ENCODE measurements around the gene MSI1.

MSI1 gene

DNA sequence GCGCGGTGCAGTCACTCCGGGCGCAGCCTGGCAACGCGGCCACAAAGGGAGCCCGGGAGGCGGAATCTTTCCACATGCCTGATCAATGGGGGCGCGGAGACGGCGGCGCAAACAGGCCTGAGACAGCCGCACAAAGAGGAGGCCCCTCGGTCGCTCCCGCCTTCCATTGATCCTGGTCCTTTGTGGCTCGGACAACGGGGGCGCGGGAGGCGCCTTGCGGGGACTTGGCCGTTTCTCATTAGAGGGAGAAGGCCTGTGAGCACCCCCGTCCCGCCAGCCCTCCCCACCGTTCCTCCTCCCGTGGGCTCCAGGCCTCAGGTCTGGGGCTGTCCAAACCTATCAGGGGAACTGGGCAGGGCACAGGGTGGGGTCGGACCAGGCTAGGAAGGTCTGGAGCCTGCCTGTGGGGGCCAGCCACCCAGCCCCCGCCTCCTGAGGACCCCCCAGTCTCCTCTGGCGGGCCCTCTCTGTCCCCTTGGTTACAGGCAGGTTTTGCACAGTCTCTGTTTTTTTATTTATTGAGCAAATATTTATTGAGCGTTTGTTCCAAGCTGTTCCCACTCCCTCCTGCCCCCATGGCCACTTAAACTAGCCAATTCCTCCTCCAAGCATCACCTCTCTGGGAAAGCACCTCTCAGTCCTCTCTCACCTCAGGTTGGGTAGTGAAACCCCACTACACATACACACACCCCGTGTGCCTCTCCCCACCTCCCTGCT, 29.0 kb upstream of the MSI1 start:
- no peak for DNase-seq (ENCODE audit: low spot score)
- TF ChIP-seq, protein P1, sequence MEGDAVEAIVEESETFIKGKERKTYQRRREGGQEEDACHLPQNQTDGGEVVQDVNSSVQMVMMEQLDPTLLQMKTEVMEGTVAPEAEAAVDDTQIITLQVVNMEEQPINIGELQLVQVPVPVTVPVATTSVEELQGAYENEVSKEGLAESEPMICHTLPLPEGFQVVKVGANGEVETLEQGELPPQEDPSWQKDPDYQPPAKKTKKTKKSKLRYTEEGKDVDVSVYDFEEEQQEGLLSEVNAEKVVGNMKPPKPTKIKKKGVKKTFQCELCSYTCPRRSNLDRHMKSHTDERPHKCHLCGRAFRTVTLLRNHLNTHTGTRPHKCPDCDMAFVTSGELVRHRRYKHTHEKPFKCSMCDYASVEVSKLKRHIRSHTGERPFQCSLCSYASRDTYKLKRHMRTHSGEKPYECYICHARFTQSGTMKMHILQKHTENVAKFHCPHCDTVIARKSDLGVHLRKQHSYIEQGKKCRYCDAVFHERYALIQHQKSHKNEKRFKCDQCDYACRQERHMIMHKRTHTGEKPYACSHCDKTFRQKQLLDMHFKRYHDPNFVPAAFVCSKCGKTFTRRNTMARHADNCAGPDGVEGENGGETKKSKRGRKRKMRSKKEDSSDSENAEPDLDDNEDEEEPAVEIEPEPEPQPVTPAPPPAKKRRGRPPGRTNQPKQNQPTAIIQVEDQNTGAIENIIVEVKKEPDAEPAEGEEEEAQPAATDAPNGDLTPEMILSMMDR (IDR thresholded peaks at IDR 0.05; ENCODE audit: extremely low read depth, insufficient read depth, missing control alignments), result no peak
- in situ Hi-C loops (cut with MboI; ENCODE audit: low pct_unique_long_range_greater_than_20kb, low sequenced_read_pairs, unreplicated experiment), result no loop called here

DNA sequence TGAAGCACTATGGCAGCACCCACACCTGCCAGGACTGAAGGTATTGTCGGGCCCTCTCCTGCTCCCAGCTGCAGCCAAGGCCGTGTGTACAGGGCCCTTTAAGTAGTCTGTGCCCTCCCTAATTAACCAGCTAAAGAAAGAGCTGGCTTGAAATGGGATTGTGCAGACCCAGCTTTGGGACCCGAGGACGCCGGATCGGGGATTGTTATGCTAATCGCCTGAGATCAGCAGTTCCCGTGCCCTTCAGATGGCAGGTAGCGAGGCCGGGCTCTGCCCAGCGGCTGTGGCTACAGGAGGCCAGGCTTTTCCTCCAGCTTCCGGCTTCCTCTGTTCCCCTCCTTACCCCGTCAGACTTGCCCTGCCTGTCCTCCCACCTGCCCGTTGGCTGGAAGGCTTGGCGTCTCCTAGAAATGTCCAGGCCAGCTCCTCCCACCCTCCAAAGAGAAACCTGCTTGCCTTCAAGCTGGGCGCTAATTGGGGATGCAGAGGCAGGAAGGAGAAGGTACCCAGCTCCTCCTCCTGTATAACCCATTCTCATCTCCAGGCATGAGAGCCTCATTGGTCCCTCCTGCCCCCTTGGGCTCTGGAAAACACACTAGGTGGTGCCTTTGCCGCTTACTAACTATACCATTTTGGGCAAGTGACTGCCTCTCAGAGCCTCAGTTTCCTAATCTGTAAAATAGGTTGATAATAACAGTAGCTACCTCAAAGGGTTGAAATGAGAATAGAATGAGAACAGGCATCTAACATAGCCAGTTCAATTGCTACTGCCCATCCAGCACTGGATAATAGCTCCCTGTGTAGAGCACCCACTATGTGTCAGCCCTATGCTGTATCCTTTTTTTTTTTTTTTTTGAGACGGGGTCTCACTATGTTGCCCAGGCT, 25.8 kb upstream of the MSI1 start:
- DNase-seq (ENCODE audit: low spot score), result no peak
- TF ChIP-seq, protein P1 (IDR thresholded peaks at IDR 0.05; ENCODE audit: extremely low read depth, insufficient read depth, missing control alignments), result no peak
- in situ Hi-C loops (cut with MboI; ENCODE audit: low pct_unique_long_range_greater_than_20kb, low sequenced_read_pairs, unreplicated experiment), result no loop called here

DNA sequence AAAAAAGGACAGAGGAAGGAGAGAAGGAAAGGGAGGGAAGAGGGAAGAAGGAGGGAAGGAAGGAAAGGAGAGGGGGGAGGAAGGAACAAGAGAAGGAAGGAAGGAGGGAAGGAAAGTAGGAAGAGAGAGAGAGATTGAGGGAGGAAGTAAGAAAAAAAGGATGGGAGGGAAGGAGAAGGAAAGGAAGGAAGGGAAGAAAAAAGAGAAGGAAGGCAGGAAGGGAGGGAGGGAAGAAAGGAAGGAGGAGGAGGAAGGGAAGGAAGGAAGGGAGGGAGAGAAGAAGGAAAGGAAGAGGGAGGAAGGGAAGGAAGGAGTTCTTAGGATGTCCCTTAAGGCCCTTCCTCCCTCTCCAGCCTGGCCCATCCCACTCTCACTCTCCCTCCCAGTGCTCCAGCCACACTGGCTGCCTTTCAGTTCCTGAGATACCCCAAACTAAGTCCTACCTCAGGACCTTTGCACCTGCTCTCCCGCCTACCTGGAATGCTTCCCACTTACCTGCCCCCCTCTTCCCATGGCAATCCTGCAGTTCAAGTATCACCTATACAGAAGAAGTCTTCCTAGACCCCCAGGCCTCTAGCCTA, 21.7 kb upstream of the MSI1 start:
- no peak for DNase-seq (ENCODE audit: low spot score)
- TF ChIP-seq, protein P1 (IDR thresholded peaks at IDR 0.05; ENCODE audit: extremely low read depth, insufficient read depth, missing control alignments), result no peak
- in situ Hi-C loops (cut with MboI; ENCODE audit: low pct_unique_long_range_greater_than_20kb, low sequenced_read_pairs, unreplicated experiment), result no loop called here

GRCh38 chr12:120388691-120389481, 19.9 kb upstream of the MSI1 start:
- in situ Hi-C loops (cut with MboI; ENCODE audit: low pct_unique_long_range_greater_than_20kb, low sequenced_read_pairs, unreplicated experiment), result no loop called here
- TF ChIP-seq, protein P1 (IDR thresholded peaks at IDR 0.05; ENCODE audit: extremely low read depth, insufficient read depth, missing control alignments), result no peak
- no peak for DNase-seq (ENCODE audit: low spot score)

DNA sequence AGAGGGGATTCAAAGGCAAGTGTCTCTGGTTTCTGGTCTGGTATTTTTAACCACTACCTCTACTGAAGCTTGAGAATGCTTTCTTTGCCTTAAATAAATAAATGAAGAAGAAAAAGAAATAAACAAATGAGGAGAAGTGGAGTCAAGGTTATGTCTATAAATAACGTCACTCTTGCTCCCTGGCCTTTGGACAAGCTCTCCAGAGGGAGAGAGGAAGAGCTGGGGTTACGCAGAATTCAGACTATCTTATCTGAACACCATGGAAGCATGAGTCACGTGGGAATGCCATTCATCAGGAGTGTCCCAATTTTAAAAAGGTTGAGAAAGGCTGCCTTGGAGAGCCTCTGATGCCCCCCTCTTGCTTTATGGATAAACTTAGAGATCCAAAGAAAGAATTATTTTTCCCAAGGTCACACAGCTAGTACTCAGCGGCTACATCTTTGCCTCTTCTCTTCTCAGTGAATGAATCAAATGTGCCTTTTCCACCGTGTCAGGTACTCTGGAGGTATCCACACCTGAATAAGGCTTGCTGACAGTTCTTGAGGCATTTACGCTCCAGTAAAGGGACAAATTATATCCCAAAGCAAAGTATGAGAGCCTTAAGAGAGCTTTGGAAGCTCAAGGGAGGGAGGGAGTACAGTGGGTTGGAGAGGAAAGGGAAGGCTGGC, 12.9 kb upstream of the MSI1 start:
- DNase-seq (ENCODE audit: low spot score), result no peak
- in situ Hi-C loops (cut with MboI; ENCODE audit: low pct_unique_long_range_greater_than_20kb, low sequenced_read_pairs, unreplicated experiment), result no loop called here
- TF ChIP-seq, protein P1 (IDR thresholded peaks at IDR 0.05; ENCODE audit: extremely low read depth, insufficient read depth, missing control alignments), result no peak

Measured in GM13977 (cell line).